K562 (cell line): ENCODE results near the gene XRCC5. TPM values are rescaled to one million over a fixed set of nuclear protein-coding genes. Genes with fewer than 3 reads are reported as not detected.

Experiments
- ATF6 ChIP-seq: sonication (generic); formaldehyde crosslinking; IDR thresholded peaks from 2 replicates; pipeline ENCODE4 v1.4.0; 2020; ENCODE audit warnings: mild to moderate bottlenecking, missing genetic modification reagents
- CEBPB ChIP-seq: fragments of 450-650 bp; IDR thresholded peaks from 2 replicates; pipeline ENCODE4 v1.6.1; 2016; ENCODE audit warnings: missing genetic modification characterization, missing compliant biosample characterization
- DDX20 ChIP-seq: fragments of 450-650 bp; IDR thresholded peaks from 2 replicates; pipeline ENCODE4 v1.6.1; 2016; ENCODE audit warnings: missing genetic modification characterization, low read depth, mild to moderate bottlenecking, missing compliant biosample characterization, moderate library complexity
- HNRNPL ChIP-seq: fragments of 200-400 bp; formaldehyde crosslinking; IDR thresholded peaks from 2 replicates; pipeline ENCODE4 v1.6.1; 2017; ENCODE audit warnings: low read depth, mild to moderate bottlenecking, low read length
- KLF16 ChIP-seq: IDR thresholded peaks from 2 replicates; pipeline ENCODE4 v1.6.1; 2016; ENCODE audit warnings: antibody characterized with exemption
- MAFK ChIP-seq: IDR thresholded peaks from 2 replicates; pipeline ENCODE4 v1.6.1; 2011; ENCODE audit warnings: low read length, improper control_type of control experiment
- MEIS2 ChIP-seq: fragments of 450-650 bp; IDR thresholded peaks from 2 replicates; pipeline ENCODE4 v1.6.1; 2014; ENCODE audit warnings: mild to moderate bottlenecking; ENCODE audit not compliant: partially characterized antibody
- PTTG1 ChIP-seq: fragments of 450-650 bp; IDR thresholded peaks from 2 replicates; pipeline ENCODE4 v1.6.1; 2016; ENCODE audit warnings: low read depth, mild to moderate bottlenecking, missing genetic modification characterization, missing compliant biosample characterization
- SIN3B ChIP-seq: fragments of 450-650 bp; IDR thresholded peaks from 2 replicates; pipeline ENCODE4 v1.6.1; 2017; ENCODE audit warnings: low read depth, mild to moderate bottlenecking, moderate library complexity
- SREBF1 ChIP-seq: fragments of 150-350 bp; IDR thresholded peaks from 2 replicates; pipeline ENCODE4 v1.6.1; 2014; ENCODE audit warnings: antibody characterized with exemption, low read depth, low read length, borderline replicate concordance
- TBP ChIP-seq: optimal IDR thresholded peaks from 2 replicates; pipeline ENCODE3; 2011; ENCODE audit warnings: low read depth, low read length, improper control_type of control experiment
- TCF3 ChIP-seq: sonication (generic); formaldehyde crosslinking; IDR thresholded peaks from 2 replicates; pipeline ENCODE4 v1.4.0; 2020; ENCODE audit warnings: mild to moderate bottlenecking, missing genetic modification reagents
- TEAD2 ChIP-seq: fragments of 450-650 bp; IDR thresholded peaks from 2 replicates; pipeline ENCODE4 v1.6.1; 2016; ENCODE audit warnings: missing genetic modification characterization, control low read depth, missing compliant biosample characterization
- TEAD4 ChIP-seq, 2 experiments: sonication (generic) in 1 of 2; formaldehyde crosslinking in 1 of 2; IDR thresholded peaks; 2 replicates each; pipeline versions ENCODE4 v1.6.1 to v1.8.0; 2012 to 2022; ENCODE audit warnings: borderline replicate concordance in 1 of 2, inconsistent platforms in 1 of 2, low read length in 1 of 2, mild to moderate bottlenecking in 1 of 2, missing genetic modification reagents in 1 of 2
- ZBTB17 ChIP-seq: fragments of 450-650 bp; formaldehyde crosslinking; IDR thresholded peaks from 2 replicates; pipeline ENCODE4 v1.4.0; 2020; ENCODE audit warnings: mild to moderate bottlenecking
- ZNF174 ChIP-seq: fragments of 250-450 bp; sonication (Bioruptor Pico); IDR thresholded peaks from 2 replicates; pipeline ENCODE4 v1.4.0; 2020; ENCODE audit warnings: mild to moderate bottlenecking
- ZNF584 ChIP-seq: fragments of 200-800 bp; sonication (Bioruptor generic); IDR thresholded peaks from 2 replicates; pipeline ENCODE4 v1.6.1; 2016; ENCODE audit warnings: low read depth, mild to moderate bottlenecking, missing genetic modification characterization, missing compliant biosample characterization
- ZNF717 ChIP-seq: fragments of 250-450 bp; sonication (Bioruptor Pico); IDR thresholded peaks from 2 replicates; pipeline ENCODE4 v1.5.0; 2021
- ZSCAN29 ChIP-seq: fragments of 450-650 bp; IDR thresholded peaks from 2 replicates; pipeline ENCODE4 v1.6.1; 2017
- polyA plus RNA-seq, 8 experiments: library from polyadenylated mRNA; depleted of rRNA in 4 of 8; stranded (reverse) in 5 of 8; unstranded in 3 of 8; fragments of >200 nt; fragmentation: Nextera tagmentation in 2 of 8; fragmentation: Illumina TruSeq in 1 of 8; extraction: Ambion mirVana in 2 of 8; extraction: Trizol in 1 of 8; gene quantifications; 2 replicates each; pipeline versions ENCODE4 v1.2.1 to v1.2.3, GENCODE V29; 2011 to 2014; ENCODE audit warnings: inconsistent platforms in 1 of 8, missing spikeins in 1 of 8
- total RNA-seq, 7 experiments: library from RNA; depleted of rRNA in 6 of 7; stranded (reverse); fragments of >200 nt in 6 of 7; fragmentation: Illumina TruSeq in 2 of 7; extraction: Trizol in 2 of 7; gene quantifications; 2 replicates each; pipeline versions ENCODE4 v1.2.1 to v1.2.3, GENCODE V29; 2011 to 2021; ENCODE audit warnings: low replicate concordance in 1 of 7
- TF ChIP-seq, protein P1 (sequence below), 2 experiments: fragments of 450-650 bp in 1 of 2; sonication (generic) in 1 of 2; formaldehyde crosslinking in 1 of 2; IDR thresholded peaks in 1 of 2; conservative IDR thresholded peaks in 1 of 2; 2 replicates each; pipeline versions ENCODE4 v1.6.1 to v1.8.1; 2016 to 2023; ENCODE audit warnings: mild to moderate bottlenecking in 2 of 2, moderate library complexity in 2 of 2, inconsistent platforms in 1 of 2, missing genetic modification reagents in 1 of 2

Gene XRCC5
- total and polyA plus RNA-seq, 9 of the 15 experiments (the other 6 are each of a cell fraction or from before 2014, with no cell fraction given) = 168 to 551 (median 297) TPM

- TF ChIP-seq KLF16 (no peak), ZNF717 (CRISPR knock-in tag) (no peak), TEAD2 (tag) (0 out of 2 replicates have a peak, but pooled peaks have one; percentile 6), HNRNPL (no peak), SIN3B (no peak), MEIS2 (peak; percentile 71), ZNF174 (CRISPR knock-in tag) (no peak), TCF3 (CRISPR knock-in tag) (no peak), PTTG1 (tag) (0 out of 2 replicates have a peak, but pooled peaks have one; percentile 24), ZNF584 (no peak), CEBPB (tag) (no peak), MAFK (no peak), TEAD4 (IDR thresholded peaks at IDR 0.05; ENCODE audit: low read length) (no peak), TEAD4 (CRISPR knock-in tag; IDR thresholded peaks at IDR 0.05; ENCODE audit: borderline replicate concordance) (no peak), ZSCAN29 (no peak), ATF6 (no peak), DDX20 (tag) (peak; percentile 35; the same call in 1 of the 2 replicates), TBP (no peak), ZBTB17 (no peak), SREBF1 (no peak)
- TF ChIP-seq, protein P1, sequence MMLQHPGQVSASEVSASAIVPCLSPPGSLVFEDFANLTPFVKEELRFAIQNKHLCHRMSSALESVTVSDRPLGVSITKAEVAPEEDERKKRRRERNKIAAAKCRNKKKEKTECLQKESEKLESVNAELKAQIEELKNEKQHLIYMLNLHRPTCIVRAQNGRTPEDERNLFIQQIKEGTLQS (IDR thresholded peaks at IDR 0.05) = no peak
- TF ChIP-seq, protein P1 (CRISPR knock-in tag; conservative IDR thresholded peaks at IDR 0.05) = no peak
These were observed 102.5 kb downstream of the XRCC5 start (continued) for GRCh38 chr2:216211614-216212145.
